ENCODE data around the gene SDHA.

GRCh38 chr5:219460-219863, 1.3 kb downstream of the SDHA start:
- TF ChIP-seq IKZF2 (IDR thresholded peaks at IDR 0.05): no peak
- TF ChIP-seq KAT2A (conservative IDR thresholded peaks at IDR 0.05; ENCODE audit: control insufficient read depth, low read depth, low read length): no peak
- no peak for TF ChIP-seq POLR2AphosphoS5 (IDR thresholded peaks at IDR 0.05; ENCODE audit: low read length)
- TF ChIP-seq USF2 (IDR thresholded peaks at IDR 0.05; ENCODE audit: borderline replicate concordance, low read depth, low read length): no peak

Measured in GM12878 (cell line).